IMR-90 (cell line): ENCODE measurements around the gene PHOX2A. TPM values are rescaled to one million over a fixed set of nuclear protein-coding genes. Genes with fewer than 3 reads are reported as not detected.

Experiments
- ATAC-seq: fragments of 200-7000 bp; cut with Tn5 transposase; 2 replicates; pipeline ENCODE4 v1.9.1; 2020; ENCODE audit warnings: low read depth, mild to moderate bottlenecking, moderate library complexity
- BruUV-seq: library from RNA; stranded (reverse); fragments of 400-500 nt; replicated peaks from 2 replicates; lab custom pipeline; 2021; lab: Mats Ljungman, UMichigan
- CTCF ChIA-PET: fragments of 300-600 bp; formaldehyde crosslinking; extraction: SDS; loops from one replicate; lab custom pipeline; 2021; ENCODE audit warnings: antibody characterized with exemption; lab: Yijun Ruan, JAX
- POLR2A ChIA-PET: fragments of 300-600 bp; sonication (Branson Sonifier 250); formaldehyde crosslinking; loops from one replicate; lab custom pipeline; 2022; ENCODE audit warnings: antibody characterized with exemption; ENCODE audit not compliant: unreplicated experiment; lab: Charles Lee
- DNase-seq: peaks from one replicate; pipeline ENCODE4 v3.0.0; 2013
- H2AFZ ChIP-seq: replicated peaks from 2 replicates; pipeline ENCODE3; 2013; ENCODE audit warnings: low read length, mild to moderate bottlenecking; ENCODE audit not compliant: poor library complexity
- H2AK5ac ChIP-seq: 2 replicates; pipeline ENCODE4 v1.6.1; 2013; ENCODE audit warnings: low read depth, low read length, inconsistent platforms
- H2AK9ac ChIP-seq: replicated peaks from 2 replicates; pipeline ENCODE3; 2013; ENCODE audit warnings: mild to moderate bottlenecking, low read depth, low read length, moderate library complexity; ENCODE audit not compliant: poor library complexity
- H2BK120ac ChIP-seq: 2 replicates; pipeline ENCODE4 v1.6.1; 2013; ENCODE audit warnings: low read depth, low read length, inconsistent platforms
- H2BK15ac ChIP-seq: 3 replicates; pipeline ENCODE4 v1.6.1; 2013; ENCODE audit warnings: low read depth, low read length, inconsistent platforms
- H2BK20ac ChIP-seq: 2 replicates; pipeline ENCODE4 v1.6.1; 2013; ENCODE audit warnings: low read depth, mild to moderate bottlenecking, inconsistent platforms, low read length, moderate library complexity
- H2BK5ac ChIP-seq: 2 replicates; pipeline ENCODE4 v1.6.1; 2013; ENCODE audit warnings: mild to moderate bottlenecking, low read depth, low read length, inconsistent platforms; ENCODE audit not compliant: poor library complexity, severe bottlenecking
- H3K14ac ChIP-seq: replicated peaks from 2 replicates; pipeline ENCODE4 v1.6.1; 2013; ENCODE audit warnings: low read depth, low read length, inconsistent platforms
- H3K18ac ChIP-seq: 2 replicates; pipeline ENCODE4 v1.6.1; 2013; ENCODE audit warnings: low read depth, low read length, control low read depth
- H3K23ac ChIP-seq: 2 replicates; pipeline ENCODE4 v1.6.1; 2013; ENCODE audit warnings: low read depth, low read length, inconsistent platforms
- H3K27ac ChIP-seq: 2 replicates; pipeline ENCODE4 v1.5.1; 2013; ENCODE audit warnings: mild to moderate bottlenecking, control low read depth, low read length; ENCODE audit not compliant: insufficient read depth
- H3K27me3 ChIP-seq: 2 replicates; pipeline ENCODE4 v1.6.1; 2013; ENCODE audit warnings: low read length; ENCODE audit not compliant: control insufficient read depth, insufficient read depth
- H3K36me3 ChIP-seq: 2 replicates; pipeline ENCODE4 v1.6.1; 2013; ENCODE audit warnings: low read length, mixed read lengths; ENCODE audit not compliant: control insufficient read depth, insufficient read depth
- H3K4ac ChIP-seq: 2 replicates; pipeline ENCODE4 v1.6.1; 2013; ENCODE audit warnings: low read depth, low read length, inconsistent platforms
- H3K4me1 ChIP-seq: 2 replicates; pipeline ENCODE4 v1.6.1; 2013; ENCODE audit warnings: low read length, mixed read lengths; ENCODE audit not compliant: control insufficient read depth, insufficient read depth
- H3K4me2 ChIP-seq: 2 replicates; pipeline ENCODE4 v1.6.1; 2013; ENCODE audit warnings: low read depth, mild to moderate bottlenecking, control low read depth, low read length, moderate library complexity
- H3K4me3 ChIP-seq: 2 replicates; pipeline ENCODE4 v1.5.1; 2013; ENCODE audit warnings: low read depth, mild to moderate bottlenecking, control low read depth, low read length, moderate library complexity; ENCODE audit not compliant: insufficient read depth
- H3K56ac ChIP-seq: 2 replicates; pipeline ENCODE4 v1.6.1; 2013; ENCODE audit warnings: low read length, inconsistent platforms; ENCODE audit not compliant: insufficient read depth; ENCODE audit errors: extremely low read depth
- H3K79me1 ChIP-seq, 2 experiments: 2 replicates each; pipeline ENCODE4 v1.6.1; 2013; ENCODE audit warnings: low read length in 2 of 2, inconsistent platforms in 1 of 2, low read depth in 1 of 2
- H3K9ac ChIP-seq: 2 replicates; pipeline ENCODE4 v1.6.1; 2013; ENCODE audit warnings: low read depth, low read length, control low read depth
- H3K9me1 ChIP-seq: 2 replicates; pipeline ENCODE4 v1.6.1; 2013; ENCODE audit warnings: low read length, inconsistent platforms; ENCODE audit not compliant: insufficient read depth
- H3K9me3 ChIP-seq: 2 replicates; pipeline ENCODE4 v1.6.1; 2013; ENCODE audit warnings: low read length; ENCODE audit not compliant: control insufficient read depth, insufficient read depth
- H4K20me1 ChIP-seq: 2 replicates; pipeline ENCODE4 v1.6.1; 2013; ENCODE audit warnings: low read length, inconsistent platforms; ENCODE audit not compliant: insufficient read depth
- H4K5ac ChIP-seq: 2 replicates; pipeline ENCODE4 v1.6.1; 2013; ENCODE audit warnings: mild to moderate bottlenecking, low read depth, low read length, control low read depth
- H4K8ac ChIP-seq, 2 experiments: 2 replicates each; pipeline ENCODE4 v1.6.1; 2013; ENCODE audit warnings: low read depth in 2 of 2, low read length in 2 of 2, control low read depth in 1 of 2, inconsistent platforms in 1 of 2
- H4K91ac ChIP-seq: 2 replicates; pipeline ENCODE4 v1.6.1; 2013; ENCODE audit warnings: low read depth, low read length, inconsistent platforms; ENCODE audit not compliant: insufficient read depth
- FOS ChIP-seq: fragments of 150-350 bp; IDR thresholded peaks from 2 replicates; pipeline ENCODE4 v1.6.1; 2016; ENCODE audit warnings: low read depth, low read length
- MXI1 ChIP-seq: IDR thresholded peaks from 2 replicates; pipeline ENCODE4 v1.6.1; 2012; ENCODE audit warnings: low read depth, mild to moderate bottlenecking, low read length, moderate library complexity, borderline replicate concordance
- SMC3 ChIP-seq: fragments of 150-350 bp; IDR thresholded peaks from 2 replicates; pipeline ENCODE4 v1.6.1; 2016; ENCODE audit warnings: low read depth, mild to moderate bottlenecking, antibody characterized with exemption, low read length, moderate library complexity
- WGBS, 2 experiments: methylation state at CpG; one replicate each; pipeline versions ENCODE4 v1.1.5 to v1.1.7; 2013; ENCODE audit warnings: missing lambda C conversion rate in 2 of 2; ENCODE audit not compliant: insufficient read length in 1 of 2; ENCODE audit errors: extremely low coverage in 2 of 2; 5-methylcytosine and 5-hydroxymethylcytosine counted together
- dilution Hi-C: fragments of 300-500 bp; cut with HindIII; formaldehyde crosslinking; loops from one replicate; pipeline ENCODE4 v1.14.3; 2018; ENCODE audit warnings: low sequenced_read_pairs; ENCODE audit not compliant: unreplicated experiment
- in situ Hi-C: fragments of 300-500 bp; cut with MboI; formaldehyde crosslinking; loops from 3 replicates; pipeline ENCODE4 v1.14.3; 2019; ENCODE audit warnings: low sequenced_read_pairs, inconsistent platforms, mixed read lengths
- intact Hi-C: fragments of 100-400 bp; cut with micrococcal nuclease; formaldehyde crosslinking; loops from 2 replicates; pipeline ENCODE4 v1.10.0; 2022
- polyA plus RNA-seq, 3 experiments: library from polyadenylated mRNA; depleted of rRNA; stranded (reverse); fragments of >200 nt; gene quantifications; 2 replicates each; pipeline ENCODE4 v1.2.3, GENCODE V29; 2012; ENCODE audit warnings: low replicate concordance in 1 of 3
- total RNA-seq: library from RNA; depleted of rRNA; stranded (reverse); fragments of >200 nt; gene quantifications from 2 replicates; pipeline ENCODE4 v1.2.3, GENCODE V29; 2012
- TF ChIP-seq, protein P1 (sequence below): conservative IDR thresholded peaks from 2 replicates; pipeline ENCODE4 v1.5.1; 2012; ENCODE audit warnings: mild to moderate bottlenecking, low read depth, low read length, improper control_type of control experiment

PHOX2A gene
- total and polyA plus RNA-seq, 2 of the 4 experiments (the other 2 are of a cell fraction), result not detected

DNA sequence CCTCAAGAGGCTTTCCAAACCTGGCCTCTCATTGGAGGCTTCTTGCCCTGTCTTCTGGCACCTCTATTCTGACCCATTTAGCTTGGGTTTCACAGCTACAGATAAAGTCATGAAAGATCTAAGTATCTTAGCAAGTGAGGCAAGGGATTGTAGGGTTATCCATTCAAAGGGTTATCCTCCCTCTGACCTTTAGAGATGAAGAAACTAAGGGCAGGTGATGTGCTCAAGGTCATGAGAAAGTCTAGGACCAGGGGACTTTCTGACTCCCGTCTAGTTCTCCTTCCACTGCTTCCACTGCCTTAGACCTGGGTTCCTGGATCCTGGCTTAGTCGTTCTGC, 7.2 kb downstream of the PHOX2A start (continued):
- TF ChIP-seq SMC3 (no peak), FOS (no peak)

DNA sequence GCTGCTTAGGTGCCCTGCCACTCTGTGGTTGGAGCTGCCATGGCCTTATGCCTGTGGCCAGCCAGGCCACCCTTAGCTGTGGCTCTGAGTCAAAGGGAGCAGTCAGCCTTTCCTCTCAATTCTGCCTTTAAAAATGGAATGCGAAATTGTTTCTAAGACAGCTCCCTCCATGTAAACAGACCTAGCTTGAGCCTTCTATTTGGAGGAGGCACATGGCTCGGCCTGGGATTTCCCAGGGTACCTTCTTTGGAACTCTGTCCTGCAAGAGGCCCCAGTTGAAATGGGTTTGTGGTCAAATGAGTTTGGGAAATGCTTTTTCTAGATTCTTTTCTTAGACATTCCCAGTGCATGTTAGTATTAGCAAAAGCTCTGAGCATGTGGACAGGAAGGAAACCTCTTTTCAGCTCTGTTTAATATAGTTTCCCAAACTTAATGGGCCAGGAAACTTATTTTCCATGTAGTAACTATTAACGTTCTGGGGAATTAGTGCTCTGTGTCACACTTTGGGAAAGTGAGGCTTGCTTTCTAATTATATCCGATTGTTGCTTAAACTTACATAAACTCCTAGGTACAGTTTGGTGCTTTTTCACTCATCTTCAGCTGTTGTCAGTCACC, 7.8 kb downstream of the PHOX2A start:
- POLR2A ChIA-PET, result interaction anchor here (0.6 kb wide), 1 partner anchor 12 kb away, joined by 3 read pairs; the partner anchor contains the start of gene INPPL1
- no peak overlapping the region for H3K4ac ChIP-seq
- no TSS peak for BruUV-seq
- H2AFZ ChIP-seq, result no peak overlapping the region
- no peak overlapping the region for H3K4me3 ChIP-seq
- H2AK5ac ChIP-seq, result no peak overlapping the region
- H3K9me3 ChIP-seq, result no peaks in the 10 kb centered on the region
- H3K18ac ChIP-seq, result no peak overlapping the region
- H2BK120ac ChIP-seq, result no peak overlapping the region
- TF ChIP-seq, protein P1, sequence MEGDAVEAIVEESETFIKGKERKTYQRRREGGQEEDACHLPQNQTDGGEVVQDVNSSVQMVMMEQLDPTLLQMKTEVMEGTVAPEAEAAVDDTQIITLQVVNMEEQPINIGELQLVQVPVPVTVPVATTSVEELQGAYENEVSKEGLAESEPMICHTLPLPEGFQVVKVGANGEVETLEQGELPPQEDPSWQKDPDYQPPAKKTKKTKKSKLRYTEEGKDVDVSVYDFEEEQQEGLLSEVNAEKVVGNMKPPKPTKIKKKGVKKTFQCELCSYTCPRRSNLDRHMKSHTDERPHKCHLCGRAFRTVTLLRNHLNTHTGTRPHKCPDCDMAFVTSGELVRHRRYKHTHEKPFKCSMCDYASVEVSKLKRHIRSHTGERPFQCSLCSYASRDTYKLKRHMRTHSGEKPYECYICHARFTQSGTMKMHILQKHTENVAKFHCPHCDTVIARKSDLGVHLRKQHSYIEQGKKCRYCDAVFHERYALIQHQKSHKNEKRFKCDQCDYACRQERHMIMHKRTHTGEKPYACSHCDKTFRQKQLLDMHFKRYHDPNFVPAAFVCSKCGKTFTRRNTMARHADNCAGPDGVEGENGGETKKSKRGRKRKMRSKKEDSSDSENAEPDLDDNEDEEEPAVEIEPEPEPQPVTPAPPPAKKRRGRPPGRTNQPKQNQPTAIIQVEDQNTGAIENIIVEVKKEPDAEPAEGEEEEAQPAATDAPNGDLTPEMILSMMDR, result no peak
- TF ChIP-seq MXI1, result peak; percentile 60; the same call in 1 of the 2 replicates
- H3K14ac ChIP-seq, result no peak overlapping the region
- dilution Hi-C loops (no loop called here), intact Hi-C loops (no loop called here), in situ Hi-C loops (loop anchor here (5.0 kb wide), 1 partner anchor 209 kb away; no protein-coding TSS in a partner anchor)
- peaks cover 65% of the 10 kb centered on the region for H3K36me3 ChIP-seq
- H2BK20ac ChIP-seq, result no peak overlapping the region
- no peaks in the 10 kb centered on the region for H3K9me1 ChIP-seq
- H3K27me3 ChIP-seq, result peaks cover 13% of the 10 kb centered on the region
- no peak overlapping the region for H3K9ac ChIP-seq
- H4K5ac ChIP-seq, result no peak overlapping the region
- no peak overlapping the region for H3K4me2 ChIP-seq
- CTCF ChIA-PET, result no interaction called here
- no peak overlapping the region for H4K91ac ChIP-seq
- peaks cover 59% of the 10 kb centered on the region for H4K20me1 ChIP-seq
- peaks cover 2% of the 10 kb centered on the region; the same call in 1 of the 2 replicates for H3K4me1 ChIP-seq
- no CpG with 5 or more reads among the region's 4 CpGs for WGBS, 2 experiments
- DNase-seq (peak; percentile 50), ATAC-seq (peak; percentile 10)
- H4K8ac ChIP-seq, result no peak overlapping the region
- no peak overlapping the region for H3K27ac ChIP-seq
- peaks cover 9 to 26% of the 10 kb centered on the region in 2 experiments for H3K79me1 ChIP-seq
- no peak overlapping the region for H3K56ac ChIP-seq
- H2BK15ac ChIP-seq, result no peak overlapping the region
- H2AK9ac ChIP-seq, result no peak overlapping the region
- H2BK5ac ChIP-seq, result no peak overlapping the region
- no peak overlapping the region for H3K23ac ChIP-seq
